ENCODE results near the gene ATG14. TPM values are rescaled to one million over a fixed set of nuclear protein-coding genes. Genes with fewer than 3 reads are reported as not detected.

Gene ATG14
- total and polyA plus RNA-seq, 8 donors: 7.1 to 25.6 (median 23.3) TPM

DNA sequence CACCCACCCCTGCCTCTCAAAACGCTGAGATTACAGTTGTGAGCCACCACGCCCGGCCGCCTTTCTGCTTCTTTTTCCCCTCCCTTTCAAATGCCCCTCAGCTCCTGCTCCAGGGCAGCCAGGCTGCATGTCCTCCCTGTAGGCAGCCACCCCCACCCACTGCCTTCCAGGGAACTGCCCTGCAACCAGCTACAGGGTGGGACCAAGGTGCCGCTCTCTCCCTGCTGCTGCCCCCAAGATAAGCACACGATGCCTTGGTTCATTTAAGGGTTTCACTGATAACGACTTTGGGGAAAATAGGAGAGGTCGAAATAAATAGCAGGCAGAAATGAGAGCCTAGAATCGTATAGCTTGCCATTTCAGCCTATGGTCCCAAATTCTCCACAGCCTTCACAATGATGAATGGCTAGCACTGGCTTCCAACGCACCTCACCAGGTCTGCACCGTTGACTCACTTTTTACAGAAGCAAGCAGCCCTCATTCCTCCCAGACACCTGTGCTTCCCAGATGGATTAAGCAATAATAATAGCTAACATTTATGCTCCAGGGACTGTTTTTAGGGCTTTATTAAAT is 40.7 kb downstream of the ATG14 start:
- peaks cover 0 to 36% of the 10 kb centered on the region in 2 donors for H3K36me3 ChIP-seq
- no peaks in the 10 kb centered on the region for H3K9me3 ChIP-seq
- DNase-seq (no peak), ATAC-seq (no peak)
- intact Hi-C loops (cut with DNase I): no loop called here
- TF ChIP-seq, protein P1, sequence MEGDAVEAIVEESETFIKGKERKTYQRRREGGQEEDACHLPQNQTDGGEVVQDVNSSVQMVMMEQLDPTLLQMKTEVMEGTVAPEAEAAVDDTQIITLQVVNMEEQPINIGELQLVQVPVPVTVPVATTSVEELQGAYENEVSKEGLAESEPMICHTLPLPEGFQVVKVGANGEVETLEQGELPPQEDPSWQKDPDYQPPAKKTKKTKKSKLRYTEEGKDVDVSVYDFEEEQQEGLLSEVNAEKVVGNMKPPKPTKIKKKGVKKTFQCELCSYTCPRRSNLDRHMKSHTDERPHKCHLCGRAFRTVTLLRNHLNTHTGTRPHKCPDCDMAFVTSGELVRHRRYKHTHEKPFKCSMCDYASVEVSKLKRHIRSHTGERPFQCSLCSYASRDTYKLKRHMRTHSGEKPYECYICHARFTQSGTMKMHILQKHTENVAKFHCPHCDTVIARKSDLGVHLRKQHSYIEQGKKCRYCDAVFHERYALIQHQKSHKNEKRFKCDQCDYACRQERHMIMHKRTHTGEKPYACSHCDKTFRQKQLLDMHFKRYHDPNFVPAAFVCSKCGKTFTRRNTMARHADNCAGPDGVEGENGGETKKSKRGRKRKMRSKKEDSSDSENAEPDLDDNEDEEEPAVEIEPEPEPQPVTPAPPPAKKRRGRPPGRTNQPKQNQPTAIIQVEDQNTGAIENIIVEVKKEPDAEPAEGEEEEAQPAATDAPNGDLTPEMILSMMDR (IDR thresholded peaks at IDR 0.05): no peak
- no peaks in the 10 kb centered on the region for H3K27me3 ChIP-seq
- H3K4me3 ChIP-seq: no peak overlapping the region
- no peaks in the 10 kb centered on the region for H3K4me1 ChIP-seq
- H3K27ac ChIP-seq: no peak overlapping the region

DNA sequence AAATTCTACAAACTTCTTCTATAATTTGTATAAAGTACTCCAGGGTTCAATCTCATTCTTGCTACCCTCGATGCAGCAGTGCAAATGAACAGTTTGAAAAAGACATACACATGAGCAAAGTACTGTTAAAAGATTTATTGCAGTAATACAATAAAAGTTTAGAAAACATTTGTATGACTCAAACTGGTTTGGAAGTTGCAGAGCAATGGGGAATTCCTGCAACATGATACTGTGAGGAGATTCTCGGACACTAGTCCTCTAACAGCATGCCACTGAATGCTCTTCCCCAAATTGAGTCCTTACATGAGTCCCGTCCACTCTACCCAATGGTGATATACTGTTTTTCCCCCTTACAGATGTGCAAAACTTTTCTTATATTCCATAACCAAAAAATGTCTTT is 45.4 kb downstream of the ATG14 start:
- intact Hi-C loops (cut with DNase I): no loop called here
- Histone ChIP-seq H3K36me3 (peaks cover 0 to 36% of the 10 kb centered on the region in 2 donors), H3K9me3 (no peaks in the 10 kb centered on the region), H3K27me3 (no peaks in the 10 kb centered on the region), H3K4me1 (no peaks in the 10 kb centered on the region), H3K27ac (no peak overlapping the region), H3K4me3 (no peak overlapping the region)
- TF ChIP-seq, protein P1 (IDR thresholded peaks at IDR 0.05): no peak
- DNase-seq (no peak), ATAC-seq (no peak)

DNA sequence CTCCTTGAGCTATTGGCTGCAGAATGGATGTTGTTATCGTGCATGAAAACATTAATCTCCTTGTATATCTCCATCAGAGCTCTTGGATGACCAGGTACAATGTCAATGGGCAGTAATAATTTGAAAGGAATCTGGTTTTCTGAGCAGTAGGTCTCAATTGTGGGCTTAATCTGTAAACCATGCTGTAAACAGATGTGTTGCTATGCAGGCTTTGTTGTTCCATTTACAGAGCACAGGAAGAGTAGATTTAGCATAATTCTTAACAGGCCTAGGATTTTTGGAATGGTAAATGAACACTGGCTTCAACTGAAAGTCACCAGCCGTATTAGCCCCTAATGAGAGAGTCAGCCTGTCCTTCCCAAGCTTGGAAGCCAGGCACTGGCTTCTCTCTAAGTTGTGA is 50.4 kb downstream of the ATG14 start:
- ATAC-seq (no peak), DNase-seq (no peak)
- intact Hi-C loops (cut with DNase I): no loop called here
- peaks cover 0 to 7% of the 10 kb centered on the region in 2 donors for H3K36me3 ChIP-seq
- H3K27me3 ChIP-seq: no peaks in the 10 kb centered on the region
- H3K27ac ChIP-seq: no peak overlapping the region
- no peaks in the 10 kb centered on the region for H3K4me1 ChIP-seq
- TF ChIP-seq, protein P1 (IDR thresholded peaks at IDR 0.05): no peak
- H3K4me3 ChIP-seq: no peak overlapping the region
- no peaks in the 10 kb centered on the region for H3K9me3 ChIP-seq

DNA sequence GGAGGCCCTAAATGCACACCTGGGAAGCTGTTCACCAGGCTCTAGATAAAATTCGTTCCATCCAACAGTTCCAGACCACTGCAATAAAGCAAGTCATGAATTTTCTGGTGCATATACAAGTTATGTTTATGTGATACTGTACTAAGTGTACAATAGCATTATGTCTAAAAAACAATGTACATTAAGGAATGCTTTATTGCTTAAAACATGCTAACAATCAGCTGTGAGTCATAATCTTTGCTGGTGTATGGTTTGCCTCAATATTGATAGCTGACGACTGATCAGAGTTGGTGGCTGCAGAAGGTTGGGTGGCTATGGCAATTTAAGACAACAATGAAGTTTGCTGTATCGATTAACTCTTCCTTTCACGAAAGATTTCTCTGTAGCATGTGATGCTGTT is 52.3 kb downstream of the ATG14 start:
- TF ChIP-seq, protein P1 (IDR thresholded peaks at IDR 0.05): no peak
- DNase-seq: no peak
- Histone ChIP-seq H3K4me1 (peaks cover 0 to 2% of the 10 kb centered on the region in 2 donors), H3K27me3 (no peaks in the 10 kb centered on the region), H3K9me3 (no peaks in the 10 kb centered on the region), H3K36me3 (peaks cover 0 to 8% of the 10 kb centered on the region in 2 donors), H3K27ac (no peak overlapping the region), H3K4me3 (no peak overlapping the region)
- ATAC-seq: no peak
- intact Hi-C loops (cut with DNase I): loop anchor here in 1 of 2 donors (10.0 kb wide), 1 partner anchor 95 kb away; no protein-coding TSS in a partner anchor

DNA sequence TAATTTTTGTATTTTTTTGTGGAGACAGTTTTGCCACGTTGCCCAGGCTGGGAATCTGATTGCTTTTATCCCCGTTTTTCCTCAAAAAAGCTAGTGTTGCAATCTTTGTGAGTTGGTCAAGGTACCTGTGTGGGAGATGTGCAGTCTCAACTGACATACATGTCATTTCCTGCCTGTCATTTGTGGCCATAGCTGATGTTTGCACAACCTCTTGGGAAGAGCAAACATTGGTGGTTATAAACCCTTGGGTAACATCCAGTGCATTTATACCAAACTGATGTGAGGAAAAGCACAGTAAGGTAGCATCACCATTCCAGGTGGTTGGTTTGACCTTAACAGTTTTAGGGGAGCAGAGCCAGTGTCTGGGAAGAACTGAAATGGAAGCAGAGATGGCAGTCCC is 54.7 kb downstream of the ATG14 start:
- intact Hi-C loops (cut with DNase I): loop anchor here in 1 of 2 donors (10.0 kb wide), 1 partner anchor 92 kb away; no protein-coding TSS in a partner anchor
- H3K4me1 ChIP-seq: peaks cover 0 to 8% of the 10 kb centered on the region in 2 donors

More for the DNA sequence above, 54.7 kb downstream of the ATG14 start:
- TF ChIP-seq, protein P1 (IDR thresholded peaks at IDR 0.05): no peak
- H3K27ac ChIP-seq: no peak overlapping the region
- peaks cover 0 to 18% of the 10 kb centered on the region in 2 donors for H3K36me3 ChIP-seq
- no peak overlapping the region for H3K4me3 ChIP-seq
- H3K27me3 ChIP-seq: no peaks in the 10 kb centered on the region
- no peaks in the 10 kb centered on the region for H3K9me3 ChIP-seq
- ATAC-seq (no peak), DNase-seq (no peak)

All from left lung (tissue), 10 donors.